ENCODE results near the gene CERCAM. TPM values are rescaled to one million over a fixed set of nuclear protein-coding genes. Genes with fewer than 3 reads are reported as not detected.

CERCAM gene
- polyA plus RNA-seq, 3 donors = 1.5 to 2.5 (median 1.8) TPM

GRCh38 chr9:128404560-128404959, 16.1 kb upstream of the CERCAM start:
- no peak for DNase-seq
- peaks cover 5 to 16% of the 10 kb centered on the region in 2 donors for H3K27me3 ChIP-seq (ENCODE audit: control insufficient read depth in 2 of 2, insufficient read depth in 2 of 2, low read length in 2 of 2)
- Mint-ChIP-seq H3K27ac (no peak overlapping the region), H3K36me3 (no peaks in the 10 kb centered on the region), H3K4me3 (no peak overlapping the region), H3K9me3 (no peaks in the 10 kb centered on the region), H3K27me3 (ENCODE audit: low read depth in 3 of 3) (peaks cover 14 to 28% (median 21%) of the 10 kb centered on the region in 3 donors), H3K4me1 (no peaks in the 10 kb centered on the region)
- H3K79me2 ChIP-seq (ENCODE audit: insufficient read depth, low read length) = no peaks in the 10 kb centered on the region
- H3K4me1 ChIP-seq (ENCODE audit: control insufficient read depth in 1 of 2, insufficient read depth in 2 of 2, low read length in 2 of 2) = no peaks in the 10 kb centered on the region
- intact Hi-C loops (cut with micrococcal nuclease) = no loop called here
- no peaks in the 10 kb centered on the region for H4K20me1 ChIP-seq (ENCODE audit: insufficient read depth, low read length)
- no peak overlapping the region for H3K27ac ChIP-seq (ENCODE audit: low read depth in 1 of 2, low read length in 2 of 2)
- H3K9me3 ChIP-seq (replicated peaks in 1 of 2; ENCODE audit: control insufficient read depth in 1 of 2, insufficient read depth in 1 of 2, low read length in 2 of 2) = no peaks in the 10 kb centered on the region
- no peak overlapping the region for H3K9ac ChIP-seq (ENCODE audit: insufficient read depth, low read length, poor library complexity, severe bottlenecking)
- H2AFZ ChIP-seq (ENCODE audit: insufficient read depth, low read depth, low read length, poor library complexity, severe bottlenecking) = no peak overlapping the region
- H3K36me3 ChIP-seq (replicated peaks in 1 of 2; ENCODE audit: control insufficient read depth in 1 of 2, insufficient read depth in 2 of 2, low read length in 2 of 2) = no peaks in the 10 kb centered on the region
- TF ChIP-seq CTCF (IDR thresholded peaks at IDR 0.05) = no peak
- WGBS (ENCODE audit: insufficient coverage) = no CpG with 5 or more reads among the region's 5 CpGs
- no peak overlapping the region for H3K4me2 ChIP-seq (replicated peaks; ENCODE audit: extremely low read depth, low read length, poor library complexity, severe bottlenecking)
- no peak overlapping the region for H3K4me3 ChIP-seq (replicated peaks in 1 of 3; ENCODE audit: low read depth in 2 of 3, low read length in 3 of 3)

- no peak overlapping the region for H3K4me3 Mint-ChIP-seq
- no peak for TF ChIP-seq CTCF (IDR thresholded peaks at IDR 0.05)
- no peaks in the 10 kb centered on the region for H3K9me3 Mint-ChIP-seq
- H3K4me1 ChIP-seq (ENCODE audit: control insufficient read depth in 1 of 2, insufficient read depth in 2 of 2, low read length in 2 of 2) = no peaks in the 10 kb centered on the region
- H4K20me1 ChIP-seq (ENCODE audit: insufficient read depth, low read length) = no peaks in the 10 kb centered on the region
- H3K27ac Mint-ChIP-seq = no peak overlapping the region
- no peak for DNase-seq
- no peak overlapping the region for H3K9ac ChIP-seq (ENCODE audit: insufficient read depth, low read length, poor library complexity, severe bottlenecking)
- WGBS (ENCODE audit: insufficient coverage) = 89% methylated on average over 3 of the region's 20 CpGs
- H2AFZ ChIP-seq (ENCODE audit: insufficient read depth, low read depth, low read length, poor library complexity, severe bottlenecking) = no peak overlapping the region
- H3K36me3 ChIP-seq (replicated peaks in 1 of 2; ENCODE audit: control insufficient read depth in 1 of 2, insufficient read depth in 2 of 2, low read length in 2 of 2) = no peaks in the 10 kb centered on the region
- peaks cover 5 to 23% of the 10 kb centered on the region in 2 donors for H3K27me3 ChIP-seq (ENCODE audit: control insufficient read depth in 2 of 2, insufficient read depth in 2 of 2, low read length in 2 of 2)
- no peaks in the 10 kb centered on the region for H3K9me3 ChIP-seq (replicated peaks in 1 of 2; ENCODE audit: control insufficient read depth in 1 of 2, insufficient read depth in 1 of 2, low read length in 2 of 2)
- H3K27ac ChIP-seq (ENCODE audit: low read depth in 1 of 2, low read length in 2 of 2) = no peak overlapping the region
- no peaks in the 10 kb centered on the region for H3K36me3 Mint-ChIP-seq
- peaks cover 18 to 34% (median 25%) of the 10 kb centered on the region in 3 donors for H3K27me3 Mint-ChIP-seq (ENCODE audit: low read depth in 3 of 3)
- no peak overlapping the region for H3K4me3 ChIP-seq (replicated peaks in 1 of 3; ENCODE audit: low read depth in 2 of 3, low read length in 3 of 3)
- no peaks in the 10 kb centered on the region for H3K79me2 ChIP-seq (ENCODE audit: insufficient read depth, low read length)
- intact Hi-C loops (cut with micrococcal nuclease) = no loop called here
- H3K4me2 ChIP-seq (replicated peaks; ENCODE audit: extremely low read depth, low read length, poor library complexity, severe bottlenecking) = no peak overlapping the region
- H3K4me1 Mint-ChIP-seq = no peaks in the 10 kb centered on the region
These were observed 15.4 kb upstream of the CERCAM start for GRCh38 chr9:128405077-128405779.
